ENCODE measurements around the gene TTLL11. TPM values are rescaled to one million over a fixed set of nuclear protein-coding genes. Genes with fewer than 3 reads are reported as not detected.

Gene TTLL11
- total RNA-seq, 2 donors from 2014 or later, result 11.8 to 20.4 TPM

- DNase-seq (ENCODE audit: low spot score), result no peak
- intact Hi-C loops (cut with DNase I), result no loop called here
Observed at GRCh38 chr9:122059955-122060324, 33.2 kb downstream of the TTLL11 start.

- DNase-seq (ENCODE audit: low spot score), result no peak
- intact Hi-C loops (cut with DNase I), result no loop called here
Observed at GRCh38 chr9:122059214-122059954, 33.7 kb downstream of the TTLL11 start.

- intact Hi-C loops (cut with DNase I), result no loop called here
Observed at GRCh38 chr9:122058709-122059108, 34.4 kb downstream of the TTLL11 start.

GRCh38 chr9:122058051-122058450, 35.1 kb downstream of the TTLL11 start:
- DNase-seq (ENCODE audit: low spot score), result no peak
- intact Hi-C loops (cut with DNase I), result no loop called here

More at GRCh38 chr9:122058709-122059108, 34.4 kb downstream of the TTLL11 start:
- no peak for DNase-seq (ENCODE audit: low spot score)

GRCh38 chr9:122057211-122057610, 35.9 kb downstream of the TTLL11 start:
- intact Hi-C loops (cut with DNase I), result no loop called here
- no peak for DNase-seq (ENCODE audit: low spot score)

- intact Hi-C loops (cut with DNase I), result no loop called here
- no peak for DNase-seq (ENCODE audit: low spot score)
Observed at GRCh38 chr9:122056484-122056883, 36.6 kb downstream of the TTLL11 start.

GRCh38 chr9:122055701-122056100, 37.4 kb downstream of the TTLL11 start:
- intact Hi-C loops (cut with DNase I), result no loop called here
- no peak for DNase-seq (ENCODE audit: low spot score)

- DNase-seq (ENCODE audit: low spot score), result no peak
- intact Hi-C loops (cut with DNase I), result no loop called here
Observed at GRCh38 chr9:122053567-122054350, 39.3 kb downstream of the TTLL11 start.

- intact Hi-C loops (cut with DNase I), result no loop called here
- no peak for DNase-seq (ENCODE audit: low spot score)
Observed at GRCh38 chr9:122053064-122053463, 40.0 kb downstream of the TTLL11 start.

GRCh38 chr9:122051351-122052321, 41.5 kb downstream of the TTLL11 start:
- intact Hi-C loops (cut with DNase I), result no loop called here

GRCh38 chr9:122050167-122050566, 42.9 kb downstream of the TTLL11 start:
- intact Hi-C loops (cut with DNase I), result no loop called here
- DNase-seq (ENCODE audit: low spot score), result no peak

More at GRCh38 chr9:122051351-122052321, 41.5 kb downstream of the TTLL11 start:
- no peak for DNase-seq (ENCODE audit: low spot score)

GRCh38 chr9:122042056-122042455, 51.1 kb downstream of the TTLL11 start:
- no peak for DNase-seq (ENCODE audit: low spot score)

GRCh38 chr9:122040561-122041242, 52.4 kb downstream of the TTLL11 start:
- intact Hi-C loops (cut with DNase I), result no loop called here
- DNase-seq (ENCODE audit: low spot score), result no peak

More at GRCh38 chr9:122042056-122042455, 51.1 kb downstream of the TTLL11 start:
- intact Hi-C loops (cut with DNase I), result no loop called here

- intact Hi-C loops (cut with DNase I), result no loop called here
- DNase-seq (ENCODE audit: low spot score), result no peak
Observed at GRCh38 chr9:122039234-122039633, 53.9 kb downstream of the TTLL11 start.

GRCh38 chr9:122036988-122037387, 56.1 kb downstream of the TTLL11 start:
- DNase-seq (ENCODE audit: low spot score), result no peak
- intact Hi-C loops (cut with DNase I), result no loop called here

GRCh38 chr9:122036408-122036807, 56.7 kb downstream of the TTLL11 start:
- intact Hi-C loops (cut with DNase I), result no loop called here
- no peak for DNase-seq (ENCODE audit: low spot score)

- intact Hi-C loops (cut with DNase I), result no loop called here
- DNase-seq (ENCODE audit: low spot score), result no peak
Observed at GRCh38 chr9:122033775-122034373, 59.2 kb downstream of the TTLL11 start.

- no peak for DNase-seq (ENCODE audit: low spot score)
- intact Hi-C loops (cut with DNase I), result no loop called here
Observed at GRCh38 chr9:122032346-122032745, 60.8 kb downstream of the TTLL11 start.

- intact Hi-C loops (cut with DNase I), result no loop called here
Observed at GRCh38 chr9:122031776-122032175, 61.3 kb downstream of the TTLL11 start.

More at GRCh38 chr9:122031776-122032175, 61.3 kb downstream of the TTLL11 start:
- DNase-seq (ENCODE audit: low spot score), result no peak

Measured in posterior vena cava (tissue), 2 donors.